ENCODE results near the gene CACNB3.
"Not testable (repeated sequence)": the region's sequence is repeated elsewhere in the genome, so short reads cannot be mapped to it uniquely, and the experiment has no call there.

The CACNB3 gene

GRCh38 chr12:48819986-48820725 lies 1.9 kb downstream of the CACNB3 start:
- DNase-seq, result no peak

- DNase-seq, result no peak
Measured at GRCh38 chr12:48822139-48822538, 3.8 kb downstream of the CACNB3 start.

GRCh38 chr12:48822711-48823110 lies 4.4 kb downstream of the CACNB3 start:
- DNase-seq, result no peak

GRCh38 chr12:48823281-48823680 lies 5.0 kb downstream of the CACNB3 start:
- no peak for DNase-seq

- no peak for DNase-seq
Measured at GRCh38 chr12:48824112-48824511, 5.8 kb downstream of the CACNB3 start.

- DNase-seq, result no peak
Measured at GRCh38 chr12:48824905-48825304, 6.6 kb downstream of the CACNB3 start.

GRCh38 chr12:48826209-48826855 lies 8.0 kb downstream of the CACNB3 start:
- DNase-seq, result no peak

- no peak for DNase-seq
Measured at GRCh38 chr12:48827026-48827425, 8.7 kb downstream of the CACNB3 start.

- no peak for DNase-seq
Measured at GRCh38 chr12:48827513-48828096, 9.3 kb downstream of the CACNB3 start.

- DNase-seq, result no peak
Measured at GRCh38 chr12:48828293-48828692, 10.0 kb downstream of the CACNB3 start.

GRCh38 chr12:48828841-48829575 lies 10.7 kb downstream of the CACNB3 start:
- DNase-seq, result no peak

- DNase-seq, result no peak
Measured at GRCh38 chr12:48831257-48831656, 13.0 kb downstream of the CACNB3 start.

- no peak for DNase-seq
Measured at GRCh38 chr12:48832321-48833060, 14.2 kb downstream of the CACNB3 start.

GRCh38 chr12:48838048-48838447 lies 19.8 kb downstream of the CACNB3 start:
- no peak for DNase-seq

GRCh38 chr12:48842021-48842420 lies 23.7 kb downstream of the CACNB3 start:
- DNase-seq, result not testable (repeated sequence)

- peak; percentile 96 for DNase-seq
Measured at GRCh38 chr12:48851883-48852733, 33.8 kb downstream of the CACNB3 start, which contains the start of gene DDX23. DDX23 (minus strand) TSS chr12:48852163; CDS start chr12:48845782, 6,381 bp downstream.

- DNase-seq, result peak; percentile 52
Measured at GRCh38 chr12:48852734-48853688, 34.7 kb downstream of the CACNB3 start.

- no peak for DNase-seq
Measured at GRCh38 chr12:48854488-48854887, 36.2 kb downstream of the CACNB3 start.

- not testable (repeated sequence) for DNase-seq
Measured at GRCh38 chr12:48854932-48855331, 36.6 kb downstream of the CACNB3 start.

GRCh38 chr12:48856379-48856778 lies 38.1 kb downstream of the CACNB3 start:
- DNase-seq, result no peak
